GM21515 (cell line): ENCODE data around the gene GRK5.

Source experiments
- ATAC-seq: cut with Tn5 transposase; IDR thresholded peaks from one replicate; pipeline ENCODE4 v1.9.1; 2021; ENCODE audit not compliant: unreplicated experiment

Gene GRK5

DNA sequence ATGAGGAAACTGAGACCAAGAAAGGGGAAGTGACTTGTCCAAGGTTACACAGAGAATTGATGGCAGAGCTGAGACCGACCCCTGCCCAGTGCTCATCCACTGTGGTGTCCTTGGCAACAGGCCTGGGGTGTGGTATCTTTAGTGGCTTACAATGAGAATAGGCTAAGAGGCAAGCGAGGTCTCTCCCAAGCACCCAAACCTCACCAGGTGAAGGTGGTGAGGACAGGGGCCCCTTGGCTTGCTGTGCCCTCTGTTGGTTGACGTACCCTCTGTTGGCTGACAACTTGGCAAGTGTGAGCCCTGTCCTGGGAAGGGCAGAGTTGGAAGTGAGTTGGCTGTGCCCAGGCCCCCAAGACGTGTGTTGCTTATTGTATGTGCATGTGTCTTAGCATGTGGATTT lies 166.9 kb downstream of the GRK5 start:
- ATAC-seq: no peak

- ATAC-seq: no peak
Measured at GRCh38 chr10:119375574-119376272, 168.4 kb downstream of the GRK5 start.

DNA sequence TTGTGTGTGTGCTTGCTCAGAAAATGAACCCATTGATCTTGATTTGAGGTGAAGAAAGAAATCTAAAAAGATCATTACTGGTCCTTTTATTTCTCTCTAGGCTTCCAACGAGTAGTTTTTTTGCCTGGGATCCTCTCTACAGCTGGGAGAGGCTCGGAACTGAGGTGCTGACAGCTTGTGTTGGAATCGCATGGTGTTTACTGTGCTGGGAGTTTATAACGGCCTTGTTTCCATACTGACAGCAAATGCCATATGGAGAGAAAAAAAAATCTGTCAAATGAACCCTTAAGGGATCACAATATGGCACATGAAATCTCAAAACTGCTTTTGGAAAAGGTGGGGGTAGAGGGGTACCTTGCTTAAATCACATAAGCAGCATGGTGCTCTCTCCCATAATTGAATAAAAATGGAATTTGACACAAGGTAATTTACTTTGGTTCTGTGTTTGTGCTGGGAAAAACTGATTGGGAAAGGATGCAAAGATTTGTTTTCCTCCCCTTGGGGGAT lies 170.1 kb downstream of the GRK5 start:
- no peak for ATAC-seq

DNA sequence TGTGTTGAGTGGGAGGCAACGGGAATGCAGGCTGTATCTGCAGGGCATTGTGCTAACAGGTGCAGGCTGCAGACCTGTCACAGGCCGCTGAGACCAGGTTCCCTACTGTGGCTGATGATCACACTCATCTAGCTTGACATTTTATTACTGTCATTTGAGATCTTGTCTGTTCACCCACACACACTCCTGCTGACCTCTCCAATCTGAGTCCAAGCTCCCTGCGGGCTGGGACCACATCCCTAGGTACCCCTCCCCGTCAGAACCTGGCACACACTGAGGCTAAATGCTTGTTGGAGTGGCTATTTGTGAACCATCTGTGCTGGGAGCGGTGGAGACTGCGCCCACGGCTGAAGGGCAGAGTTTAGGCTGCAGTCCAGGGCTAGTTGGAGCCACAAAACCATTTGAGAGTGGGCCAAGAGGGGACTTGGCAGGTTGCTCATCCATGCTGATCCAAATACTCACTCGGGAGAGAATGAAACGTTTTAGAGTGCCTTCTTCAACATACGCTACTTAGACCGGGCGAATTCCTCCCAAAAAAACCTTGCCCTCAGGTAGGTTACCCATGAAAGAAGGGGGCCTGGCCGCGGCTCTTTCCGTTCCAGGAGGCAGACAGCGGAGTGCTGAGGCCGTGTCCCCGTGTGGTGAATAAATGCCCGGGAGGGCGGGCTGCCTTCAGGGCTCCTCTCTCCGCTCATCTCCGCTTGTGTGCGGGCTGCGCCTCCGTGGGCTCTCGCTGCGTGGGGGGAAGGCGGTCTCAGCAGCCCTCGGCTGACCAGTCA lies 170.8 kb downstream of the GRK5 start:
- ATAC-seq: no peak

- no peak for ATAC-seq
Measured at GRCh38 chr10:119378737-119379067, 171.3 kb downstream of the GRK5 start.

GRCh38 chr10:119379466-119380071 lies 172.2 kb downstream of the GRK5 start:
- ATAC-seq: no peak

- ATAC-seq: no peak
Measured at GRCh38 chr10:119383174-119383856, 175.9 kb downstream of the GRK5 start.

DNA sequence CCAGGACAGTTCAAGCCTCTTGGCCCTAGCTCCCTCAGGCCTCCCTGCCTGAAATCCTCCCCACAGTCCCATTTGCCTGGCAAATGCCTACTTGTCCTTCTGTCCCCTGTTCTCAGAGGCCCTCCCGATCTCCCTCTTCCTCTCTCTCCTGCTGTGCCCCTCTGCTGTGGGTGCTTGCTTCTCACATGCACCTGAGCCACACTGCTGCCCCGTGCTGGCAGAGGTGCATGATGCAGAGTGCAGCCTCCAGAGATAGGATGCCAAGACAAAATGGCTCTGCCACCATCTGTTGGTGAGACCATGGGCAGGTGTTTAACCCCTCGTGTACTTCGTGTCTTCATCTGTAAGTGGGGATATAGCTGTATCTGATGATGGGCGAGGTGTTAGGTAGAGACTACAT lies 176.8 kb downstream of the GRK5 start:
- no peak for ATAC-seq

DNA sequence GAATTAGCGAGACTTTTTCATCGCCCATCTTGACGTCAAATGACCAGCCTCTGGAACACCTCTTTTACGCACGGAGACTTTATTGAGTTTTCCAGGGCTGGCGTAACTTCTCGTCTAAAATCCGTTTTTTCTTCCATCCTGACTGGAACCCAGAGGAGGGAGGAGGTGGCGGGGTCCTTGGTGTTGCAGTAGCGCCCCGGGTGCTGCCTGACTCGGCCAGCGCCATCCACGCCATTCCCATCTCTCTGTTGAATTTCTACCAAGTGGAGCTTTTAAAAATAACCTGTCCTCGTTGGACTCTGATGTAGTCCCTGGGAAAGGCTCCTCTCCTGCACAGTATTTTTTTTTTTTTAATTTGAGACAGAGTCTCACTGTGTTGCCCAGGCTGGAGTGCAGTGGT lies 179.3 kb downstream of the GRK5 start:
- no peak for ATAC-seq

GRCh38 chr10:119388849-119389345 lies 181.5 kb downstream of the GRK5 start:
- ATAC-seq: no peak

- no peak for ATAC-seq
Measured at GRCh38 chr10:119391440-119392251, 184.3 kb downstream of the GRK5 start.

- no peak for ATAC-seq
Measured at GRCh38 chr10:119393019-119393418, 185.6 kb downstream of the GRK5 start.

DNA sequence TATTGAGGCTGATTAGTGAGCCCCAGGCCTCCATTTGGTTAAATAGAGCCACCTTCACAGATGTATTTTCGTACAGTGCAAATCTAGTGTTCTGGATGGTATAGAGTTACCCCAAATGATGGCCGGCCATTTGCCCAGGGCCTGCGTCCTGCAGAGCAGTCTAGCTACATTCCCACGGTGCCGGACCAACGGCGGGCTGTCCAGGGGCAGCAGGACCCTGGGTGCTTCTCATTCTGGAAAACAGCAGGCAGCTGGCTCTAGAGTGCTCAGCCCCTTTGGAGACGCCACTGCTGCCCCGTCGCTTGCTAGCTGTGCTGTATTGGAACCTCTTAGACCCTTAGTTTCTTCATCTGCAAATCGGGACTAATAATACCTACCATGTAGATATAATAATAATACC lies 186.1 kb downstream of the GRK5 start:
- no peak for ATAC-seq

GRCh38 chr10:119393845-119394244 lies 186.5 kb downstream of the GRK5 start:
- ATAC-seq: no peak

- no peak for ATAC-seq
Measured at GRCh38 chr10:119394657-119395279, 187.4 kb downstream of the GRK5 start.

DNA sequence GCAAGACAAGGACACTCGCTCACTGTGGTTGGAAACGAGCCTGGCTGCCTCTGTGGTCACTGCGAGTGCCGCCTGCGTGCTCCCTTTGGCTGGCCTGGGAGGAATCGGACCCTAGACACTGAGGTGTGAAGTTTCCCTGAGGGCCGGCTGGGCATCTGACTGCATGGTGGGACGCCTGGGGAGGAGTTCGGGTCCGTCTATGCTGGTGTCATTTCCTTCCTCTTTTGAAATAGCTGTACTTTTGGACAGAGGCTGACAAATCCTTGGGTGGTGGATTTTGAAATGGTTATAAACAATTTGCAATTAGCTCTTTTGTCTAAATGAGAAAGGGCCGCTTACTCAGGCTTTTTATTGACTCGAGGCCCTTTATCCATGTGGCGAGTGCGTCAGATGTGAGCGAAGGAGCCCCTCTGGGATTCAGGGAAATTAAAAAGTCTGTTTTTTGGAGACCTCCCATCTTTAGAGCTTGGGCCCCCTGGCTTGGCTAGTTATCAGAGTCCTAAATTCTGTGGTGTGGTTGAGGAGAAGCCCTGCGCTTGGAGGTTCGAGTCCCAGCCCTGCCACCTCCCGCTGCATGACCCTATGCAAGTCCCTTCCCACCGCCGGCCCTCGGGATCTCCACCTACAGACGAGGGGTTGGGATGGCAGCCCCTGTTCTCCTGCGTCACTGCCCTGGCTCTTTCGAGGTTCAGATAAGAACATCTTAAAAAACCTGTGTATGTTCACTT lies 188.1 kb downstream of the GRK5 start:
- ATAC-seq: no peak

GRCh38 chr10:119396008-119396708 lies 188.8 kb downstream of the GRK5 start:
- no peak for ATAC-seq

- ATAC-seq: no peak
Measured at GRCh38 chr10:119396709-119397071, 189.3 kb downstream of the GRK5 start.

- no peak for ATAC-seq
Measured at GRCh38 chr10:119397416-119397815, 190.0 kb downstream of the GRK5 start.
